ENCODE data around the gene SMARCA4.

The SMARCA4 gene

GRCh38 chr19:10918359-10918758, 42.5 kb upstream of the SMARCA4 start:
- no peak for TF ChIP-seq CTCF (conservative IDR thresholded peaks at IDR 0.05; ENCODE audit: low read depth, low read length)
- DNase-seq (ENCODE audit: low read depth): no peak
- H3K4me3 ChIP-seq (ENCODE audit: low read depth, low read length): no peak overlapping the region

- no peak for TF ChIP-seq CTCF (conservative IDR thresholded peaks at IDR 0.05; ENCODE audit: low read depth, low read length)
- DNase-seq (ENCODE audit: low read depth): no peak
- H3K4me3 ChIP-seq (ENCODE audit: low read depth, low read length): no peak overlapping the region
Measured at GRCh38 chr19:10919352-10920287, 41.2 kb upstream of the SMARCA4 start.

- DNase-seq (ENCODE audit: low read depth): no peak
- H3K4me3 ChIP-seq (ENCODE audit: low read depth, low read length): no peak overlapping the region
- TF ChIP-seq CTCF (conservative IDR thresholded peaks at IDR 0.05; ENCODE audit: low read depth, low read length): no peak
Measured at GRCh38 chr19:10920288-10920655, 40.6 kb upstream of the SMARCA4 start.

GRCh38 chr19:10920781-10921180, 40.0 kb upstream of the SMARCA4 start:
- no peak overlapping the region for H3K4me3 ChIP-seq (ENCODE audit: low read depth, low read length)
- DNase-seq (ENCODE audit: low read depth): no peak
- TF ChIP-seq CTCF (conservative IDR thresholded peaks at IDR 0.05; ENCODE audit: low read depth, low read length): no peak

- no peak overlapping the region for H3K4me3 ChIP-seq (ENCODE audit: low read depth, low read length)
- DNase-seq (ENCODE audit: low read depth): no peak
- no peak for TF ChIP-seq CTCF (conservative IDR thresholded peaks at IDR 0.05; ENCODE audit: low read depth, low read length)
Measured at GRCh38 chr19:10921199-10921909, 39.5 kb upstream of the SMARCA4 start.

- TF ChIP-seq CTCF (conservative IDR thresholded peaks at IDR 0.05; ENCODE audit: low read depth, low read length): no peak
- DNase-seq (ENCODE audit: low read depth): no peak
- no peak overlapping the region for H3K4me3 ChIP-seq (ENCODE audit: low read depth, low read length)
Measured at GRCh38 chr19:10921910-10922637, 38.8 kb upstream of the SMARCA4 start.
